Activated CD4-positive, alpha-beta T cell treated with anti-CD3 and anti-CD28 coated beads for 4 hours (primary cell): ENCODE results near the gene UBL5.

Experiments
- DNase-seq, 2 donors: peaks; one replicate each; pipeline ENCODE4 v3.0.0-alpha.2; 2020

Gene UBL5

GRCh38 chr19:9856609-9857008, 28.9 kb downstream of the UBL5 start:
- DNase-seq = no peak

- DNase-seq = no peak
Observed at GRCh38 chr19:9857076-9857721, 29.5 kb downstream of the UBL5 start.

- DNase-seq = peak in 1 of 2 donors; percentile 19
Observed at GRCh38 chr19:9857920-9858746, 30.4 kb downstream of the UBL5 start.

- no peak for DNase-seq
Observed at GRCh38 chr19:9858766-9859165, 31.0 kb downstream of the UBL5 start.

GRCh38 chr19:9860407-9860806, 32.7 kb downstream of the UBL5 start:
- DNase-seq = no peak

- no peak for DNase-seq
Observed at GRCh38 chr19:9861503-9861902, 33.8 kb downstream of the UBL5 start.

- no peak for DNase-seq
Observed at GRCh38 chr19:9862938-9863337, 35.2 kb downstream of the UBL5 start.

- peak; percentile 19 to 21 for DNase-seq
Observed at GRCh38 chr19:9863759-9864158, 36.0 kb downstream of the UBL5 start.

- DNase-seq = no peak
Observed at GRCh38 chr19:9865732-9866501, 38.2 kb downstream of the UBL5 start.

GRCh38 chr19:9868983-9869617, 41.4 kb downstream of the UBL5 start:
- DNase-seq = no peak

GRCh38 chr19:9871626-9872338, 44.1 kb downstream of the UBL5 start:
- DNase-seq = no peak

- DNase-seq = no peak
Observed at GRCh38 chr19:9872618-9873242, 45.0 kb downstream of the UBL5 start.

GRCh38 chr19:9875031-9875627, 47.4 kb downstream of the UBL5 start:
- DNase-seq = no peak

GRCh38 chr19:9875796-9876195, 48.1 kb downstream of the UBL5 start:
- no peak for DNase-seq

GRCh38 chr19:9877780-9878510, 50.2 kb downstream of the UBL5 start:
- no peak for DNase-seq

GRCh38 chr19:9878511-9879196, 50.9 kb downstream of the UBL5 start:
- no peak for DNase-seq
